Mesothelial cell of epicardium (in vitro differentiated cells): ENCODE measurements around the gene TMEM183A. TPM values are rescaled to one million over a fixed set of nuclear protein-coding genes. Genes with fewer than 3 reads are reported as not detected.

Experiments
- DNase-seq, 2 experiments: peaks; one replicate each; pipeline ENCODE4 v3.0.0; 2021; ENCODE audit warnings: low spot score in 2 of 2; ENCODE audit not compliant: unreplicated experiment in 2 of 2
- H3K27ac Mint-ChIP-seq: 2 replicates; pipeline ENCODE4 v1.8.0; 2021; ENCODE audit warnings: mixed read lengths
- H3K27me3 Mint-ChIP-seq: 2 replicates; pipeline ENCODE4 v1.8.0; 2021; ENCODE audit warnings: low read depth, mixed read lengths
- H3K36me3 Mint-ChIP-seq: 2 replicates; pipeline ENCODE4 v1.8.0; 2021; ENCODE audit warnings: mixed read lengths
- H3K4me1 Mint-ChIP-seq: 2 replicates; pipeline ENCODE4 v1.8.0; 2021; ENCODE audit warnings: mixed read lengths
- H3K4me3 Mint-ChIP-seq: 2 replicates; pipeline ENCODE4 v1.8.0; 2021; ENCODE audit warnings: mild to moderate bottlenecking, moderate library complexity, mixed read lengths
- H3K9me3 Mint-ChIP-seq: 2 replicates; pipeline ENCODE4 v1.8.0; 2021; ENCODE audit warnings: mixed read lengths
- total RNA-seq: library from RNA; stranded (reverse); gene quantifications from 3 replicates; pipeline ENCODE4 v1.2.1, GENCODE V29; 2021
- TF ChIP-seq, protein P1 (sequence below): fragments of 200-600 bp; sonication (generic); IDR thresholded peaks from one replicate; pipeline ENCODE4 v1.5.0; 2021; ENCODE audit warnings: antibody characterized with exemption; ENCODE audit not compliant: unreplicated experiment

Gene TMEM183A
- total RNA-seq, 1 donor from 2014 or later = 58.4 TPM

DNA sequence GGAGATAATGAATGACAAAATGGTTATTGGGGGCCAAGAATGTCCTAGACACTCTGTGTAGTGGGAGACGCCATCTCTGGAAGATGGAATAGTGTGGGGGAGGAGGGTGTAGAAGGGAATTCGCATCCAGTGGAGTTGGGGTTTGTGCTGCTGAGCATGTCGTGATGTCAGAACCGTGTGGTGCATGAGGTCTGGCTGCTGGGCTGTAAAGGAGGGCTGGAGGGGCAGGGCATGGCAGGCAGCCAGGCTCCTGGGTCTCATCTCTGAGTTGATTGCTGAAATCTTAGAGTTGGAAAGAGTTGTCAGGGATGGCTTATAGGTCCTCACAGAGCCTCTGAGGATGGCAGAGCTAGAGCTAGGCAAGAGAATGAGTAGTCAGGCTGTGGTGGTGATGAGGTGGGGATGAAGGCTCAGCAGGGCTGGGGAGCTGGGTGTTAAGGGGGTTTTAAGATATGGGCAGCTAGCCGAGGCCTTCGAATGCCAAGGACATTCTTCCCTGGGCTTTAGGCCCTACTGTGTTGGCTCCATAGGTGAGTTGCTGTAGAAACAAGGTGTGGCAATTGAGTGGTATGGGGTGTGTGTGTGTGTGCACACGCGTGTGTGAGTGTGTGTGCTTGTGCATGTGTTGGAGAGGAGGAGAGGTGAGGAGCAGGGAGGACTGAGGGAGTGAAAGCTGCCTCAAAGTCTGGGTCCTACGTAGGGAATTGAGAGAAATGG lies 21.1 kb downstream of the TMEM183A start:
- DNase-seq = no peak
- H3K27ac Mint-ChIP-seq = no peak overlapping the region
- peak overlapping the region; percentile 72 for H3K4me3 Mint-ChIP-seq
- no peaks in the 10 kb centered on the region for H3K9me3 Mint-ChIP-seq
- TF ChIP-seq, protein P1, sequence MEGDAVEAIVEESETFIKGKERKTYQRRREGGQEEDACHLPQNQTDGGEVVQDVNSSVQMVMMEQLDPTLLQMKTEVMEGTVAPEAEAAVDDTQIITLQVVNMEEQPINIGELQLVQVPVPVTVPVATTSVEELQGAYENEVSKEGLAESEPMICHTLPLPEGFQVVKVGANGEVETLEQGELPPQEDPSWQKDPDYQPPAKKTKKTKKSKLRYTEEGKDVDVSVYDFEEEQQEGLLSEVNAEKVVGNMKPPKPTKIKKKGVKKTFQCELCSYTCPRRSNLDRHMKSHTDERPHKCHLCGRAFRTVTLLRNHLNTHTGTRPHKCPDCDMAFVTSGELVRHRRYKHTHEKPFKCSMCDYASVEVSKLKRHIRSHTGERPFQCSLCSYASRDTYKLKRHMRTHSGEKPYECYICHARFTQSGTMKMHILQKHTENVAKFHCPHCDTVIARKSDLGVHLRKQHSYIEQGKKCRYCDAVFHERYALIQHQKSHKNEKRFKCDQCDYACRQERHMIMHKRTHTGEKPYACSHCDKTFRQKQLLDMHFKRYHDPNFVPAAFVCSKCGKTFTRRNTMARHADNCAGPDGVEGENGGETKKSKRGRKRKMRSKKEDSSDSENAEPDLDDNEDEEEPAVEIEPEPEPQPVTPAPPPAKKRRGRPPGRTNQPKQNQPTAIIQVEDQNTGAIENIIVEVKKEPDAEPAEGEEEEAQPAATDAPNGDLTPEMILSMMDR = no peak
- H3K27me3 Mint-ChIP-seq = peaks cover 19% of the 10 kb centered on the region
- peaks cover 20% of the 10 kb centered on the region for H3K4me1 Mint-ChIP-seq
- H3K36me3 Mint-ChIP-seq = no peaks in the 10 kb centered on the region

- Mint-ChIP-seq H3K36me3 (no peaks in the 10 kb centered on the region), H3K27me3 (peaks cover 19% of the 10 kb centered on the region), H3K4me1 (peaks cover 20% of the 10 kb centered on the region), H3K27ac (no peak overlapping the region), H3K4me3 (no peak overlapping the region), H3K9me3 (no peaks in the 10 kb centered on the region)
- TF ChIP-seq, protein P1 = no peak
- no peak for DNase-seq
These were observed 21.8 kb downstream of the TMEM183A start for GRCh38 chr1:203028784-203029553.

DNA sequence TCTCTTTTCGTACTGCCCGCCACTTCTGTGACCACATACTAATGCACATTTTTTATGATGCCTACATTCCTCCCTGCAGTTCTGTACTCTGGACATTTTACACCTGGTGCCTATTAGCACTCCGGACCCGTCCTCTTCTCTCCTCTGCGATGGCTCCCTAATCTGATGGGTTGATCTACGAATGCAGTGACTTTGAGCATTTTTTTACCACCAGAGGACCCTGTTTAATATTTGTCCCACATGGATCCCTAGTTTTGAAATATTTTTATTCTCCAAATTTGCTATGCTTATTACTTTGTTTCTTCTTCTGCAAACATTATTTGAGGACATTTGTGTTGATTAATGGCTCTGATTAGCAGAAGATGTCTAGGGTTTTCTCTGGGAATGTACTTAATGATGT lies 24.3 kb downstream of the TMEM183A start:
- TF ChIP-seq, protein P1 = peak; percentile 43
- no peak overlapping the region for H3K27ac Mint-ChIP-seq
- H3K27me3 Mint-ChIP-seq = peaks cover 19% of the 10 kb centered on the region
- H3K36me3 Mint-ChIP-seq = no peaks in the 10 kb centered on the region
- no peak overlapping the region for H3K4me3 Mint-ChIP-seq
- no peak for DNase-seq
- H3K4me1 Mint-ChIP-seq = peaks cover 22% of the 10 kb centered on the region
- no peaks in the 10 kb centered on the region for H3K9me3 Mint-ChIP-seq

DNA sequence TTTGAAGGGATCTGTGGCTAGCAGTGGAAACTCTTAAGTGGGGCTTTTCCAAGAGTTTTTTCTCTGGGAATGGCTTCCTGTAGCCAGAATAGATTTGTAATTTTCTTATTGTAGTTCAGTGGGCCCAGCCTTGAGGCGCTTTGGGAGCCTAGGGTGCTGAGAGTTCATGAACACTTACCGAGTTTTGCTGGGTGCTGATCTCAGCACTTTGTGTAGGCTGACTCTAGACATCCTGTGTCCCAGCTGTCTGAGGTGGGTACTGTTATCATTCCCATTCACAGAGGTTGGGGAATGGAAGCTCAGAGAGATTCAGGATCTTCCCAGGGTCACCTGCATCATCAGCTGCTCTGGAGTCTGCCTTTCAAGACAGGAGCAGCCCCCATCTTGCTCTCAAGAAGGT lies 26.1 kb downstream of the TMEM183A start:
- no peaks in the 10 kb centered on the region for H3K36me3 Mint-ChIP-seq
- no peaks in the 10 kb centered on the region for H3K9me3 Mint-ChIP-seq
- no peak overlapping the region for H3K4me3 Mint-ChIP-seq
- TF ChIP-seq, protein P1 = no peak
- DNase-seq = no peak
- peaks cover 9% of the 10 kb centered on the region for H3K27me3 Mint-ChIP-seq
- H3K27ac Mint-ChIP-seq = no peak overlapping the region
- peaks cover 10% of the 10 kb centered on the region for H3K4me1 Mint-ChIP-seq

GRCh38 chr1:203033917-203034316 lies 26.7 kb downstream of the TMEM183A start:
- Mint-ChIP-seq H3K36me3 (no peaks in the 10 kb centered on the region), H3K4me3 (no peak overlapping the region), H3K9me3 (no peaks in the 10 kb centered on the region), H3K27ac (no peak overlapping the region), H3K4me1 (peaks cover 7% of the 10 kb centered on the region), H3K27me3 (peaks cover 6% of the 10 kb centered on the region)
- TF ChIP-seq, protein P1 = no peak
- DNase-seq = no peak
